HG02798 (cell line): ENCODE measurements around the gene HIC1.

Source experiments
- ATAC-seq: cut with Tn5 transposase; IDR thresholded peaks from one replicate; pipeline ENCODE4 v1.9.1; 2021; ENCODE audit warnings: mild to moderate bottlenecking; ENCODE audit not compliant: unreplicated experiment, poor library complexity

HIC1 gene

DNA sequence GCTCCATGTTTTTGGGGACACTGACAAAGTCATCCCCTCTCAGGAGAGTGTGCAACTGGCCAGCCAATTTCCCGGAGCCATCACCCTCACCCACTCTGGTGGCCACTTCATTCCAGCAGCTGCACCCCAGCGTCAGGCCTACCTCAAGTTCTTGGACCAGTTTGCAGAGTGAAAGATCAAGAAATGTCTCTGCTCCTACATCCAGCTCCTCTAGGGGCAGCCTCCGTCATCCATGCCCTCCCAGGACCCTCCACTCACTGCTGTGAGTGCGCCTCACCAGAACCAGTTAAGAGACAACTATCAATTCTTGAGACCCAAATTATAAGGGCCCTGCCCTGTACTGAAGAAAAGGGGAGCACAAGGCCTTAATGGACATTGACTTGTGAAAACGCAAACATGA lies 12.0 kb upstream of the HIC1 start:
- no peak for ATAC-seq

DNA sequence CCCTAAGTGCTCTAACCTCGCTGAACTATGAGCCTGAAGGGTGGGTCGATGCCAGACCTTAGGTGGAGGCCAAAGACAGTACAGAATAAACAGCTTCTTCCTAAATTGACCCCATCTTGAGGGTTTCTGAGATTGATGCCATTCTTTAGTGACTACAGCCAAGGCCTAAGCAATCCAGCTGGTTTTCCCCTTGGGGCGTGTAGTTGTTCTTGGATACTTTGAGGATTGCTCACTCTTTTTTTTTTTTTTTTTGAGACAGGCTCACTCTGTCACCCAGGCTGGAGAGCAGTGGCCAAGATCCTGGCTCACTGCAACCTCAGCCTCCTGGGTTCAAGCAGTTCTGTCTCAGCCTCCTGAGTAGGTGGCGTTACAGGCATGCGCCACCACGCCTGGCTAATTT lies 11.1 kb upstream of the HIC1 start:
- no peak for ATAC-seq

DNA sequence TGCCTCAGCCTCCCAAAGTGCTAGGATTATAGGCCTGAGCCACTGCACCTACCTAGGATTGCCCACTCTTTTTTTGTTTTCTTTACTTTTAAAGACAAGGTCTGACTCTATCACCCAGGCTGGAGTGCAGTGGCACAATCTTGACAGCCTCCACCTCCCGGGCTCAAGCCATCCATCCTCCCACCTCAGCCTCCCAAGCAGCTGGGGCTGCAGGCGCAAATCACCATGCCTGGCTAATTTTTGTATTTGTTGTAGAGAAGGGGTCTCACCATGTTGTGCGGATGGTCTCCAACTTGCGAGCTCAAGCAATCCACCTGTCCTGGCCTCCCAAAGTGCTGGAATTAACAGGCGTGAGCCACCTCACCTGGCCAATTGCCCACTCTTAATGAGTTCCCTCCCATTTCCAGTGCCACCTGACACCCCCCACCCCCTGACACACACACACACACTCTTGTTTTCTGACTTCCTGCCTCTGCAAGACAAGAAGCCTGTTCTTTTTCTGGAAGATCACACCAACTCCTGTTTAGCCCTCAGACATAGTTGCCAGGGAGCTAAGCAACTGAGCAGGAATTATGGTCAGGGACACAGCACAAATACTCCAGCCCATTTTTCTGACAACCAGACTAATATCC lies 10.5 kb upstream of the HIC1 start:
- ATAC-seq, result no peak

DNA sequence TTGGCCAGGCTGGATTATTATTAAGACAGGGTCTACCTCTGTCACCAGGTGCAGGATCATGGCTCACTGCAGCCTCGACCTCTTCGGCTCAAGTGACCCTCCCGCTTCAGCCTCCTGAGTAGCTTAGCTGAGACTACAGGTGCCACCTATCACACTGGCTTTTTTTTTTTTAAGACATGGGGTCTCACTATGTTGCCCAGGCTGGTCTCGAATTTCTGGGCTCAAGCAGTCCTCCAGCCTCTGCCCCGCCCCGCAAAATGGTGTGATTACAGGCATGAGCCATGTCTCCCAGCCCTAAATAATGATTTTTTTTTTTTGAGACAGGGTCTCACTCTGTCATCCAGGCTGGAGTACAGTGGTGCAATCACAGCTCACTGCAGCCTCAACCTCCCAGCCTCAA lies 7.3 kb upstream of the HIC1 start:
- no peak for ATAC-seq

DNA sequence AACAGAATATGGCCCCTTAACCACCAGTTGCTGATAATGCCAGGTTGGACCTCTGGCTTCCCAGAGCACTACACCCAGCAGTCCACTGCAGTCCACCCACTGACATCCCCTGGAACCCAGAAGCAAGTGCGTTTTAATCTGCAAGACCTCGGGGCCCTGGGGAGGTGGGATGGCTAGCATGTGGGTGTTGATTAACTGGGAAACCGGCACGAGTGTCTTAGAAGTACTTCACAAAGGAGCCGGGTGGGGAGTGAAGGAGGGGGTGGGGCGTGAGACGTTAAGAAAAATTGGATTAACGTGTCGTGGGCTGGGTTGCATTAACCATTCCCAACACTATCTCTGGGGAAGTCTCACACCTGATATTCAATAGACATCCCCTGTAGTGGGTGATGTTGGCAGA lies 6.1 kb upstream of the HIC1 start:
- no peak for ATAC-seq

DNA sequence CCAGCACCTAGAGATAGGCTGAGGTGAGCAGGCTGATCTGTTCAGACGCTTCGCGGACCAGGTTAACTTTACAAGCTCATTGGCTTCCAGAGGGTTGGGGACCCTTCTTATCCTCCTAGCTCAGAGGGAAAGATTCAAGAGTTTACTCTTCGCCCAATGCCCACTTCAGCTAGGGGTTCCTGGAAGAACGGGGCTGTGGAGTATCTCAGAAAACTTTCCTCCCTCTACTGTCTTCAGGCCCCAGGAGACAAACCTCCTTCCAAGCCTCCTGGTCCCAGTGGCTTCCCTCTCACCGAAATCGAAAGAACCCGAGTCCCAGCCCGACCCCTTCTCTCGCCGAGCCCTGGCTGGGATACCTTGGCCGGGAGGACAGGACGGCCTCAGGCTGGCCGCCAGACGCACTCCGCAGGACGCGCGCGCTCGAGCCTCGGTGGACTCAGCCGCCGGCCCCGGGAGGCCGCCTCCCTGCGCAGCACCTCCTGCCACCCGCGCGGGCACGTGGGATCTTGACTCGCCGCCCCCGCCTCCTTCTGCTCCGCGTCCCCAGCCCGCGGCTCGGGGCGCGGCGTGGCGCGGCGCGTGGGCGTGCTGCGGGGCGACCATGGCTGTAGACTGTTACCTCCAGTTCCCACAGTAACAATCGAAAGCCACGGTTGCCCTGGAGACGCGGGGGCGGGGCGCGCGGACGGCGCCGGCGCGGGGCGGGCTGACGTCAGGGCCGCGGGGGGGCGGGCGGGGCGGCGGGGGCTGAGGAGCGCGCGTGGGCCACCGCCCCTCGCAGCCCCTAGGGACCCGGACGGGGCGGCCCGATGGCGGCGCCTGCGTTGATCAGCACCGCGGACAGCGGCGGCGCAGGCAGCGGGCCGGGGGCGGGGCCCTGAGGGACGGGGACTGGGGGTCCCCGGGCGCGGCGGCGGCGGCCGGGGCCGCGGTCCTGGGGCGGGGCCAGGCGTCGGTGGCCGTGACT lies 5.3 kb upstream of the HIC1 start:
- peak; percentile 68 for ATAC-seq

DNA sequence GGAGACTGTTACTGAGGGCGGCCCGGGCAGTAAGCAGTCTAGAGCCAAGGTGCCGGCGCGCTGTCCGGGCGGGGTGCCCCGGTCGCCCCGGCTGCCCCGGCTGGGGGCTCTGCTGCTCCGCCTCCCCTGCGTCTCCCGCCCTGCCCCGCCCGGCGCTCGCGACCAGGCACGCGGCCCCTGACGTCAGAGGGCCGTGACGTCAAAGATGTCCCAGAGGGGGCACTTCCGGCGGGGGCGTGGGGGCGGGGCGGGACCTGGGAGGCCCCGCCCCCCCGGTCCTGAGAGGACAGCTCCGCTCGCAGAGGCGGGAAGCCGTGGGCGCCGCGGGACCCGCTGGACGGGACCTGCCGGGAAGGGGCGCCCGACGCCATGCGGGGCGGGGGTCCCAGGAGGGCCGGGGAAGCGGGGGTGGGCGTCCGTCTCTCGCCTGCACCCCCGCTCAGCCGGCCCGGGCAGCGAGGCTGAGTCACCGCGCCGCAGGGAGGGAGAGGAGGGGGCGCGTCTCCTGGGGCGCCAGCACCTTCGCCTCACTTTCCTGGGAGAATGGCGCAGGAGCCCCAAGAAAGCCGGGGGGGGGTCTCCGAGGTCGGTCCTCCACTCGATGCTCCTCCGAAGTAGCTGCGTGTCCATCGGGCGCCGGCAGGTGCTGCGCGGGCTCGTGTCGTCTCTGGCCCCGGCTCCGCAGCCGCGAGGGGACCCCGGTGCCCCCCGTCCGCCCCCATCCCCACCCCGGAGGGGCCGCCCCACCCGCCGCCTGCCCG lies 4.4 kb upstream of the HIC1 start:
- ATAC-seq, result peak; percentile 22

DNA sequence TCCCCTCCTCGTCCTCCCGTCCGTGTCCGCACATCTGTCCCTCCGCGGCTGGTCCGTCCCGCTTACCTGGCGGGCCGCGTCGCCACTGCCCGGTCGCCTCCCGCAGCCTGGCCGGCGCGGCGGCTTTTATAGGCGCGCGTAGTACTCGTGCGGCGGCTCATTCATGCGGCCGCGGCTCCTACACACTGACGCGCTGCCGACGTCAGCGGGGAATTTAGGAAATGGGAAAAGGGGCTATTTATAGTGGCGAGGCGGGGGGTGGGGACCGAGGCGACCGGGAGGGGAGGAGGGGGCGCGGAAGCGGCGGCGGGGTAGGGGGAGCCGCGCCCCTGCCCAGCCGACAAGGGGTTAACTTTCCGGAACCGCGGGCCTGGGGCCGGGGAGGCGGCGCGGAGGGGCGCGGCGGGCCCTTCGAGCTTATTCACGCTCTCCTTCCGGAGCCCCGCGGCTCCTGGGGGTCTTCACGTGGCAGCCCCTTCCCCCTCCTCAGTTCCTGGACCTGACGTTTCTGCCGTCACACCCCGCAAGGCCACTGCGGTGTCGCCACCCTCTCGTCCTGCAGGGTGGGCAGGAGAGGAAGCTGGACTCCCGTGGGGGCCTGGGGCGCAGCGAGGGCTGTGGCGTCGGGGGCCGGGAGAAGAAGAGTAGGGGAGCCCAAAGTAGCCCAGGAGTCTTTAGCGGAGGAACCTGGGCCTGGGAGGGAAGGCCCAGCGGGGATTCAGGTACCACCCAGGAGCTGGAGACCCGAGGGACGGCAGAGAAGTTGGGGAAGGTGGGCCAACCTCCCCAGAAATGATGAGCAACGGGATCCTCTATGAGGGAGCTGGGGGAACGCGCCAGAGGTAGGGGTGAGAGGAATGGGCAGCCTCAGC lies 3.6 kb upstream of the HIC1 start:
- no peak for ATAC-seq

DNA sequence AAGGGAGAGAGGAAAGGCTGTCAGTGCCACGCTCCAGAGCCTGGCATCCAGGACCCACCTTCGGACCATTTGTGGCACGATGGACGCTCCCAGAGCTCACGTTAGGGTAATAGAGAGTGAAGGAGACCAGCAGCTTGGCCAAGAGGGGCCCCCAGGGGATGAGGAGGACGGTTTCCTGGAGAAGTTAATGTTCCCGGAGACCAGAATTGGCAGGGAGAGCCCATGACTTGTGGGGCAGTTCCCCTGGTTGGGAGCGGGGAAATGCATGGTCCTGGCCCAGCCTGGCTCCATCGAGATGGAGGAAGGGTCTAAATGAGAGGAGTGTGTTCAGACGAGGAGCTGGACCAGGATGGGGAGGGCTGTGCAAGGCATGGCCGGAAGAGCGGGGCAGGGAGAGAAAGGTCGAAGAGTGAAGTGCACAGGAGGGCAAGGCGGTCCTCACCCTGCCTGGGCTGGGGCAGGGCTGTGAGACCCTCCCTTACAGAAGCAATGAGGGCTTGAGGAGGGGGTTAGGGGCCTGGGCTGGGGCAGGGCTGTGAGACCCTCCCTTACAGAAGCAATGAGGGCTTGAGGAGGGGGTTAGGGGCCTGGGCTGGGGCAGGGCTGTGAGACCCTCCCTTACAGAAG lies 2.9 kb upstream of the HIC1 start:
- no peak for ATAC-seq

DNA sequence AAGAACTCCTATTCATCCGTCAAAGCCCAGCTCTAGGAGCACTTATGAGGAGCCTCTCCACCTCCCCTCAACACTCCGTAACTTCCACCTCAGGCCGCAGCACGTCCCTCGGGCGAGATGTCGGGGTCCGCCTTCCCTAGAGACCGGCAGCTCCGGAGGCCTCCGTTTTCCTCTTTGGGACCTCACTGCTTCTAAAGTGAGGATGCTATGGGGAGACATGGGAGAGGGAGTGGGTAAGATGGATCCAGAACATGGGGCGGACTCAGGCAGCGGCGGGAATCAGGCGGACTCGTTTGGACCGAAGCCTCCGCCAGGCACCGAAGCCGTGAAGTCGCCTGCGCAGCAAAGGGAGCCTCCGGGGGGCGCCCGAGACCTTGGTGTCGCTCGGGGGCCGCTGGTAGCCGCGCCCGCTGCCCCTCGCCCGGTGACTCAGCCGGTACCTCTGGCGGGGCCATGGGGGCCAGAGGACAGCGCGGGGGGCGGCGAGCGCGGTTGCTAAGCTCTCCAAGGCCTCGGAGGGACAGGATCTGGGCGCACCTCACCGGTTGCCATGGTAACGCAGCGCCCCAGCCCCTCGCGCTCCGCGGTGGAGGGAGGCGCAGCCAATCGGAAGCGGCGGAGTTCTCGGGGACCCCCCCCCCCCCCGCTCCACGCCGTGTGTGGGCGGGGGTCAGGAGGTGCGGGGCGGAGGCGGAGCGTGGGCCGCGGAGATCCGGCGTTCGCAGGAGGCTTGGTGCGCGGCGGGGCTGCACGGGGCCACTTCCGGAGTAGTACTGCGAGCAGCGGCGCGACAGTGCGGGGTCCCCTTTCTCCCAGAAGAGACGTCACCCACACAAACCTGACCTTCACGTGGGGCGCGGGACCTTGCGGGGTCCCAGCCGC lies 1.3 kb upstream of the HIC1 start:
- ATAC-seq, result no peak

DNA sequence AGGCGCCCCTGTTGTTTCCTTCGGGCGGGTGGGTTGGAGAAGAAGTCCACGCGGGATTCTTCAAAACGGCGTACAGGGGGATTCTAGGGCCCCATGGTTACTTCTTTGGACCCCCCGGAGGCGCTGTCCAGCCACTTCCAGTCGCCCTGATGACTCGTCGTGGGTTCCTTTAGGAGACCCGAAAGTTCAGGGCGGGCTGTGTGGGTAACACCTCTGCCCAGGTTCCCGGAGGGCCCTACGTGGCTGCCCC lies 716 bp upstream of the HIC1 start:
- ATAC-seq, result no peak

DNA sequence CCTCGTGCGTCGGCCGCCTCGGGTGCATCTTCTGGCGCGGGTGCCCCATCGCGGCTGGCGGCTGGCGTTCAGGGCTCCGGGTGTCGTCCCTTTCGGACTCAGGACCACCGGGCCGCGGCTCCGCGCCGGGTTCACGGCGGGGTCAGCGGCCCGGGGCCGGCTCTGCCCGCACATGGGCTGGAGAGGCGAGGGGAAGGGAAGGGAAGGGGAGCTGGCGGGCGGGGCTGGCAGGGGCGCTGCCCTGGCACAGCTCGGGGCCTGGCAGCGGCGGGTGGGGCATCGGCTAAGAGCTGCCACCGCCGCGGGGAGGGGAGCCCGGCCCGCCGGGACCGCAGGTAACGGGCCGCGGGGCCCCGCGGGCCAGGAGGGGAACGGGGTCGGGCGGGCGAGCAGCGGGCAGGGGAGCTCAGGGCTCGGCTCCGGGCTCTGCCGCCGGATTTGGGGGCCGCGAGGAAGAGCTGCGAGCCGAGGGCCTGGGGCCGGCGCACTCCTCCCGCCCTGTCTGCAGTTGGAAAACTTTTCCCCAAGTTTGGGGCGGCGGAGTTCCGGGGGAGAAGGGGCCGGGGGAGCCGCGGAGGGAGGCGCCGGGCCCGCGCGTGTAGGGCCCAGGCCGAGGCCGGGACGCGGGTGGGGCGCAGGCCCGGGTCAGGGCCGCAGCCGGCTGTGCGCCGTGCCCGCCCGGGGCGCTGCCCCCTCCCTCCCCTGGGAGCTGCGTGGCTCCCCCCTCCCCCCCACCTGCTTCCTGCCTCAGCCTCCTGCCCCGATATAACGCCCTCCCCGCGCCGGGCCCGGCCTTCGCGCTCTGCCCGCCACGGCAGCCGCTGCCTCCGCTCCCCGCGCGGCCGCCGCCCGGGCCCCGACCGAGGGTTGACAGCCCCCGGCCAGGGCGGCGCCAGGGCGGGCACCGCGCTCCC lies 646 bp downstream of the HIC1 start:
- ATAC-seq, result no peak

DNA sequence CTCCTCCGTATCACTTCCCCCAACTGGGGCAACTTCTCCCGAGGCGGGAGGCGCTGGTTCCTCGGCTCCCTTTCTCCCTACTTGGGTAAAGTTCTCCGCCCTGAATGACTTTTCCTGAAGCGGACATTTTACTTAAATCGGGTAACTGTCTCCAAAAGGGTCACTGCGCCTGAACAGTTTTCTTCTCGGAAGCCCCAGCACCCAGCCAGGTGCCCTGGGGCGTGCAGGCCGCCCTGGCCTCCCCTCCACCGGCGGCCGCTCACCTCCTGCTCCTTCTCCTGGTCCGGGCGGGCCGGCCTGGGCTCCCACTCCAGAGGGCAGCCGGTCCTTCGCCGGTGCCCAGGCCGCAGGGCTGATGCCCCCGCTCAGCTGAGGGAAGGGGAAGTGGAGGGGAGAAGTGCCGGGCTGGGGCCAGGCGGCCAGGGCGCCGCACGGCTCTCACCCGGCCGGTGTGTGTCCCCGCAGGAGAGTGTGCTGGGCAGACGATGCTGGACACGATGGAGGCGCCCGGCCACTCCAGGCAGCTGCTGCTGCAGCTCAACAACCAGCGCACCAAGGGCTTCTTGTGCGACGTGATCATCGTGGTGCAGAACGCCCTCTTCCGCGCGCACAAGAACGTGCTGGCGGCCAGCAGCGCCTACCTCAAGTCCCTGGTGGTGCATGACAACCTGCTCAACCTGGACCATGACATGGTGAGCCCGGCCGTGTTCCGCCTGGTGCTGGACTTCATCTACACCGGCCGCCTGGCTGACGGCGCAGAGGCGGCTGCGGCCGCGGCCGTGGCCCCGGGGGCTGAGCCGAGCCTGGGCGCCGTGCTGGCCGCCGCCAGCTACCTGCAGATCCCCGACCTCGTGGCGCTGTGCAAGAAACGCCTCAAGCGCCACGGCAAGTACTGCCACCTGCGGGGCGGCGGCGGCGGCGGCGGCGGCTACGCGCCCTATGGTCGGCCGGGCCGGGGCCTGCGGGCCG lies 1.6 kb downstream of the HIC1 start:
- no peak for ATAC-seq

DNA sequence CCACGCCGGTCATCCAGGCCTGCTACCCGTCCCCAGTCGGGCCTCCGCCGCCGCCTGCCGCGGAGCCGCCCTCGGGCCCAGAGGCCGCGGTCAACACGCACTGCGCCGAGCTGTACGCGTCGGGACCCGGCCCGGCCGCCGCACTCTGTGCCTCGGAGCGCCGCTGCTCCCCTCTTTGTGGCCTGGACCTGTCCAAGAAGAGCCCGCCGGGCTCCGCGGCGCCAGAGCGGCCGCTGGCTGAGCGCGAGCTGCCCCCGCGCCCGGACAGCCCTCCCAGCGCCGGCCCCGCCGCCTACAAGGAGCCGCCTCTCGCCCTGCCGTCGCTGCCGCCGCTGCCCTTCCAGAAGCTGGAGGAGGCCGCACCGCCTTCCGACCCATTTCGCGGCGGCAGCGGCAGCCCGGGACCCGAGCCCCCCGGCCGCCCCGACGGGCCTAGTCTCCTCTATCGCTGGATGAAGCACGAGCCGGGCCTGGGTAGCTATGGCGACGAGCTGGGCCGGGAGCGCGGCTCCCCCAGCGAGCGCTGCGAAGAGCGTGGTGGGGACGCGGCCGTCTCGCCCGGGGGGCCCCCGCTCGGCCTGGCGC lies 2.4 kb downstream of the HIC1 start:
- ATAC-seq, result no peak

DNA sequence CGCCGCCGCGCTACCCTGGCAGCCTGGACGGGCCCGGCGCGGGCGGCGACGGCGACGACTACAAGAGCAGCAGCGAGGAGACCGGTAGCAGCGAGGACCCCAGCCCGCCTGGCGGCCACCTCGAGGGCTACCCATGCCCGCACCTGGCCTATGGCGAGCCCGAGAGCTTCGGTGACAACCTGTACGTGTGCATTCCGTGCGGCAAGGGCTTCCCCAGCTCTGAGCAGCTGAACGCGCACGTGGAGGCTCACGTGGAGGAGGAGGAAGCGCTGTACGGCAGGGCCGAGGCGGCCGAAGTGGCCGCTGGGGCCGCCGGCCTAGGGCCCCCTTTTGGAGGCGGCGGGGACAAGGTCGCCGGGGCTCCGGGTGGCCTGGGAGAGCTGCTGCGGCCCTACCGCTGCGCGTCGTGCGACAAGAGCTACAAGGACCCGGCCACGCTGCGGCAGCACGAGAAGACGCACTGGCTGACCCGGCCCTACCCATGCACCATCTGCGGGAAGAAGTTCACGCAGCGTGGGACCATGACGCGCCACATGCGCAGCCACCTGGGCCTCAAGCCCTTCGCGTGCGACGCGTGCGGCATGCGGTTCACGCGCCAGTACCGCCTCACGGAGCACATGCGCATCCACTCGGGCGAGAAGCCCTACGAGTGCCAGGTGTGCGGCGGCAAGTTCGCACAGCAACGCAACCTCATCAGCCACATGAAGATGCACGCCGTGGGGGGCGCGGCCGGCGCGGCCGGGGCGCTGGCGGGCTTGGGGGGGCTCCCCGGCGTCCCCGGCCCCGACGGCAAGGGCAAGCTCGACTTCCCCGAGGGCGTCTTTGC lies 3.1 kb downstream of the HIC1 start:
- no peak for ATAC-seq
